ENCODE results near the gene ANGPTL7.
"Not testable (repeated sequence)": the region's sequence is repeated elsewhere in the genome, so short reads cannot be mapped to it uniquely, and the experiment has no call there.

Gene ANGPTL7

DNA sequence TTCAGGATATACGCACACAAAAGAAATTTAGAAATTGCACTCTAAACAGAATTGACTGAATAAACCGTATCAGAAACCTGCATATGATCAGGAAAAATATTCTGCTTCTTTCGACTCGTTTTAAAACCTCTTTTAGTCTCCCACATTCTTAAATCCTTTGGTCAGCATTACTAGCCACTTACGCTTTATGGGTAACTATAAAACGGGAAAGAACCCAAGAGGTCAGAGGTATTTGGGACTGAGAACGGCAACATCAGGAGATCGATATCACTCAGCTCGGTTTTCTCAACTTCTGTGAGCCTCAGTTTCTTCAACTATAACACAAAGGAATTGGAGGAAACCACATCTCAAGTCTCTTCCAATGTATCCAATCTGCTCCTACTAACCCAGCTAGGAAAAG is 36.4 kb upstream of the ANGPTL7 start:
- Histone ChIP-seq H3K4me3 (ENCODE audit: low read length) (no peak overlapping the region), H3K27me3 (replicated peaks; ENCODE audit: control insufficient read depth, insufficient read depth, low read length) (no peaks in the 10 kb centered on the region), H3K9ac (ENCODE audit: low read length) (no peak overlapping the region), H3K9me3 (ENCODE audit: control insufficient read depth, low read length) (no peaks in the 10 kb centered on the region), H3K36me3 (ENCODE audit: control insufficient read depth, insufficient read depth, low read length, severe bottlenecking) (peaks cover 62% of the 10 kb centered on the region), H3K4me1 (ENCODE audit: control insufficient read depth, insufficient read depth, low read length) (peaks cover 37% of the 10 kb centered on the region)
- DNase-seq (ENCODE audit: low read depth) = no peak

GRCh38 chr1:11153184-11153583 is 36.0 kb upstream of the ANGPTL7 start:
- no peaks in the 10 kb centered on the region for H3K9me3 ChIP-seq (ENCODE audit: control insufficient read depth, low read length)
- DNase-seq (ENCODE audit: low read depth) = no peak
- H3K4me3 ChIP-seq (ENCODE audit: low read length) = no peak overlapping the region
- H3K9ac ChIP-seq (ENCODE audit: low read length) = no peak overlapping the region
- peaks cover 58% of the 10 kb centered on the region for H3K36me3 ChIP-seq (ENCODE audit: control insufficient read depth, insufficient read depth, low read length, severe bottlenecking)
- no peaks in the 10 kb centered on the region for H3K27me3 ChIP-seq (replicated peaks; ENCODE audit: control insufficient read depth, insufficient read depth, low read length)
- H3K4me1 ChIP-seq (ENCODE audit: control insufficient read depth, insufficient read depth, low read length) = peaks cover 41% of the 10 kb centered on the region

- DNase-seq (ENCODE audit: low read depth) = no peak
- peaks cover 39% of the 10 kb centered on the region for H3K36me3 ChIP-seq (ENCODE audit: control insufficient read depth, insufficient read depth, low read length, severe bottlenecking)
- H3K9ac ChIP-seq (ENCODE audit: low read length) = no peak overlapping the region
- H3K4me1 ChIP-seq (ENCODE audit: control insufficient read depth, insufficient read depth, low read length) = peaks cover 39% of the 10 kb centered on the region
- no peaks in the 10 kb centered on the region for H3K9me3 ChIP-seq (ENCODE audit: control insufficient read depth, low read length)
- no peaks in the 10 kb centered on the region for H3K27me3 ChIP-seq (replicated peaks; ENCODE audit: control insufficient read depth, insufficient read depth, low read length)
- no peak overlapping the region for H3K4me3 ChIP-seq (ENCODE audit: low read length)
Observed at GRCh38 chr1:11156441-11156840, 32.7 kb upstream of the ANGPTL7 start.

DNA sequence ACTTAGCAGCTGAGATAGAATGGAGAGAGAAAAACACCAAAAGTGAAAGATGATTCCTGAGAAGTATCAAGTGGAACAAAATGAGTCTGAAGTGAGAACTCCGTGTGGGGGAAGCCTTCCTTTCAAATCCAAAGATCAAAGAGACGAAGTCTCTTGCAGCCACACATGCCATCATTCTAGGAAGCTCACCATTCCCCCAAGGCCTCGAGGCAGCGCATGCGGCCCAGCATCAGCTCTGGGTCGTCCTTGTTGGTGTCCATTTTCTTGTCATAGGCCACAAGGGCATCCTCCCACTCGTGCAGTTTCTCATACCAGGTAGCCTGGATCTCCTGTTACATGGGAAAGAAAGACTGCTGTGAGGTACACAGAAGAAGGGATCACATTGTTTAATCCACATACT is 32.2 kb upstream of the ANGPTL7 start:
- Histone ChIP-seq H3K4me3 (ENCODE audit: low read length) (no peak overlapping the region), H3K27me3 (replicated peaks; ENCODE audit: control insufficient read depth, insufficient read depth, low read length) (no peaks in the 10 kb centered on the region), H3K4me1 (ENCODE audit: control insufficient read depth, insufficient read depth, low read length) (peaks cover 35% of the 10 kb centered on the region), H3K36me3 (ENCODE audit: control insufficient read depth, insufficient read depth, low read length, severe bottlenecking) (peaks cover 34% of the 10 kb centered on the region), H3K9ac (ENCODE audit: low read length) (peak overlapping the region; percentile 88), H3K9me3 (ENCODE audit: control insufficient read depth, low read length) (no peaks in the 10 kb centered on the region)
- DNase-seq (ENCODE audit: low read depth) = no peak

DNA sequence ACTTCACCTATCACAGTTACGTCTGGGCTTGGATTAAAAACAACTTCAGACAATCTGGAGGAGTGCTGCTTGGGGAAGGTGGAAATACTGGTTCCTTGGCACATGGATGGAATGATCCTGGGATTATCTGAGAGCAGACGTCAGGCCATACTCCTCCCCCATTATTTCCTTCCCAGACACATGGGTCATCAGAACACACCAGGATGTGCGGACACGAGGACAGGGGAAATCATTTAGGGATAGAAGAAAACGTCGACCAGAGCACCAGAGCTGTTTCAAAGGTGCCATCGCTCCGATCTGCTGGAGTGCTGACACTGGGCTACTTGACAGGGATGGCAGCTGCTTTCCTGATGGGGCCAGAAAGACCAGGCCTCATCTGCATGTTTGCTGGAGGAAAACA is 31.8 kb upstream of the ANGPTL7 start:
- H3K27me3 ChIP-seq (replicated peaks; ENCODE audit: control insufficient read depth, insufficient read depth, low read length) = no peaks in the 10 kb centered on the region
- no peak for DNase-seq (ENCODE audit: low read depth)
- peaks cover 31% of the 10 kb centered on the region for H3K4me1 ChIP-seq (ENCODE audit: control insufficient read depth, insufficient read depth, low read length)
- H3K36me3 ChIP-seq (ENCODE audit: control insufficient read depth, insufficient read depth, low read length, severe bottlenecking) = peaks cover 34% of the 10 kb centered on the region
- H3K9ac ChIP-seq (ENCODE audit: low read length) = peak overlapping the region; percentile 88
- no peak overlapping the region for H3K4me3 ChIP-seq (ENCODE audit: low read length)
- H3K9me3 ChIP-seq (ENCODE audit: control insufficient read depth, low read length) = no peaks in the 10 kb centered on the region

DNA sequence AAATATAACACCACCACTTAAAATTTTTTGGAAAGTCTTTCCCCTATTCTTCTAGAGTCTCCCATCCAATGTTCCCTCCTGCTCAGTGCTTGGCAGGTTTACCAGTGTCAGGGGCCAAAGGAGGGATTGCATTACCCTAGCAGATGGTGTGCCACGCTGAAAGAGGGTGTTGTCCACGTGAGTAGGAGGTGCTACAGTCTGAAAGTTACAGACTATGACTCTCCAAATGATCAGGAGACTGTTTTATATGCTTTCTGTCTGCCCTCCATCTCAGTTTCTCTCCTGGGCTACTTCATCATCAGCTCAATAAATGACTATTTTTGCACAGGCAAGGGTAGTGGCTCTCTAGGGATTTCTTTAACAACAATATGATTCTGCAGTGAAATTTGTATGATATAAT is 31.3 kb upstream of the ANGPTL7 start:
- Histone ChIP-seq H3K9ac (ENCODE audit: low read length) (peak overlapping the region; percentile 88), H3K4me1 (ENCODE audit: control insufficient read depth, insufficient read depth, low read length) (peaks cover 30% of the 10 kb centered on the region), H3K4me3 (ENCODE audit: low read length) (peak overlapping the region; percentile 53), H3K9me3 (ENCODE audit: control insufficient read depth, low read length) (no peaks in the 10 kb centered on the region), H3K36me3 (ENCODE audit: control insufficient read depth, insufficient read depth, low read length, severe bottlenecking) (peaks cover 31% of the 10 kb centered on the region), H3K27me3 (replicated peaks; ENCODE audit: control insufficient read depth, insufficient read depth, low read length) (no peaks in the 10 kb centered on the region)
- peak; percentile 66 for DNase-seq (ENCODE audit: low read depth)

- H3K36me3 ChIP-seq (ENCODE audit: control insufficient read depth, insufficient read depth, low read length, severe bottlenecking) = peaks cover 27% of the 10 kb centered on the region
Observed at GRCh38 chr1:11158291-11158690, 30.9 kb upstream of the ANGPTL7 start.

DNA sequence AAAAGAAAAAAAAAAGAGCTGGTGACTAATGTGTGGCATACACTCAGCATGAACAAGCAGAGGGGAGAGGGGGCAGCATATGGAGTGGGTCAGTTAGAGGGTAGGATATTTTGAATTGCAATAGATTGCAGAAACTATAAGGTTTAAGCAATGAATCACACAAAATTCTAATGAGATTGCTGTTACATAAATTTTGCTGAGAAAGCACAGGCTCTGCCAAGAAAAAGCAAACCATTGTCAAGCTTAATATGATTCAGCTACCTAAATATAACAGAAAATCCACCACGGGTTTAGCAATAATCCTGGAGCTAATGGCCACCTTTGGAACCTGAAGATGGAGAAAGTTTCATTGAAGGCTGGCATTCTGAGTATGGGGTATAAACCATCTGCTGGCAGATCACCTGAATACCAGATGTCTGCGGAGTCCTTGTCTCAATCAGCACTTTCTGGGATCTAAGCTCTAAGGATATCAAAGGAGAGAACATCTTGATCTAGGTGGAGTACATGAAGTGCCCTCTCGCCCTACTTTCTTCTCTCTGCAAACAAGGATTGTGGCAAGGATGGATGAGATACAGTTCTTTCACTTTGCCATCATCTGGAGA is 30.3 kb upstream of the ANGPTL7 start:
- peak; percentile 95 for DNase-seq (ENCODE audit: low read depth)
- peak overlapping the region; percentile 88 for H3K9ac ChIP-seq (ENCODE audit: low read length)
- no peaks in the 10 kb centered on the region for H3K27me3 ChIP-seq (replicated peaks; ENCODE audit: control insufficient read depth, insufficient read depth, low read length)
- peak overlapping the region; percentile 53 for H3K4me3 ChIP-seq (ENCODE audit: low read length)
- H3K4me1 ChIP-seq (ENCODE audit: control insufficient read depth, insufficient read depth, low read length) = peaks cover 30% of the 10 kb centered on the region
- H3K36me3 ChIP-seq (ENCODE audit: control insufficient read depth, insufficient read depth, low read length, severe bottlenecking) = peaks cover 27% of the 10 kb centered on the region
- H3K9me3 ChIP-seq (ENCODE audit: control insufficient read depth, low read length) = no peaks in the 10 kb centered on the region

More at GRCh38 chr1:11158291-11158690, 30.9 kb upstream of the ANGPTL7 start:
- Histone ChIP-seq H3K9ac (ENCODE audit: low read length) (peak overlapping the region; percentile 88), H3K4me3 (ENCODE audit: low read length) (peak overlapping the region; percentile 53), H3K4me1 (ENCODE audit: control insufficient read depth, insufficient read depth, low read length) (peaks cover 30% of the 10 kb centered on the region), H3K9me3 (ENCODE audit: control insufficient read depth, low read length) (no peaks in the 10 kb centered on the region), H3K27me3 (replicated peaks; ENCODE audit: control insufficient read depth, insufficient read depth, low read length) (no peaks in the 10 kb centered on the region)
- no peak for DNase-seq (ENCODE audit: low read depth)

DNA sequence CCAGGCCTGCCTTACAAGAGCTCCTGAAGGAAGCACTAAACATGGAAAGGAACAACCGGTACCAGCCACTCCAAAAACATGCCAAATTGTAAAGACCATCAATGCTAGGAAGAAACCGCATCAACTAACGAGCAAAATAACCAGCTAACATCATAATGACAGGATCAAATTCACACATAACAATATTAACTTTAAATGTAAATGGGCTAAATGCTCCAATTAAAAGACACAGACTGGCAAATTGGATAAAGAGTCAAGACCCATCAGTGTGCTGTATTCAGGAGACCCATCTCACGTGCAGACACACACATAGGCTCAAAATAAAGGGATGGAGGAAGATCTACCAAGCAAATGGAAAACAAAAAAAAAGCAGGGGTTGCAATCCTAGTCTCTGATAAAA is 26.4 kb upstream of the ANGPTL7 start:
- not testable (repeated sequence) for H3K4me3 ChIP-seq (ENCODE audit: low read length); H3K9ac ChIP-seq (ENCODE audit: low read length); DNase-seq (ENCODE audit: low read depth); H3K9me3 ChIP-seq (ENCODE audit: control insufficient read depth, low read length); H3K27me3 ChIP-seq (replicated peaks; ENCODE audit: control insufficient read depth, insufficient read depth, low read length)
- peaks cover 17% of the 10 kb centered on the region for H3K4me1 ChIP-seq (ENCODE audit: control insufficient read depth, insufficient read depth, low read length)
- H3K36me3 ChIP-seq (ENCODE audit: control insufficient read depth, insufficient read depth, low read length, severe bottlenecking) = peaks cover 11% of the 10 kb centered on the region

DNA sequence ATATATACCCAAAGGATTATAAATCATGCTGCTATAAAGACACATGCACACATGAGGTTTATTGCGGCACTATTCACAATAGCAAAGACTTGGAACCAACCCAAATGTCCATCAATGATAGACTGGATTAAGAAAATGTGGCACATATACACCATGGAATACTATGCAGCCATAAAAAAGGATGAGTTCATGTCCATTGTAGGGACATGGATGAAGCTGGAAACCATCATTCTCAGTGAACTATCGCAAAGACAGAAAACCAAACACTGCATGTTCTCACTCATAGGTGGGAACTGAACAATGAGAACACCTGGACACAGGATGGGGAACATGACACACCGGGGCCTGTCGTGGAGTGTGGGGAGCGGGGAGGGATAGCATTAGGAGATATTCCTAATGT is 22.4 kb upstream of the ANGPTL7 start:
- H3K4me1 ChIP-seq (ENCODE audit: control insufficient read depth, insufficient read depth, low read length); H3K36me3 ChIP-seq (ENCODE audit: control insufficient read depth, insufficient read depth, low read length, severe bottlenecking); DNase-seq (ENCODE audit: low read depth); H3K27me3 ChIP-seq (replicated peaks; ENCODE audit: control insufficient read depth, insufficient read depth, low read length); H3K9ac ChIP-seq (ENCODE audit: low read length); H3K4me3 ChIP-seq (ENCODE audit: low read length); H3K9me3 ChIP-seq (ENCODE audit: control insufficient read depth, low read length): not testable (repeated sequence)

- H3K36me3 ChIP-seq (ENCODE audit: control insufficient read depth, insufficient read depth, low read length, severe bottlenecking) = peaks cover 7% of the 10 kb centered on the region
- DNase-seq (ENCODE audit: low read depth) = no peak
- no peaks in the 10 kb centered on the region for H3K4me1 ChIP-seq (ENCODE audit: control insufficient read depth, insufficient read depth, low read length)
- no peaks in the 10 kb centered on the region for H3K27me3 ChIP-seq (replicated peaks; ENCODE audit: control insufficient read depth, insufficient read depth, low read length)
- H3K9me3 ChIP-seq (ENCODE audit: control insufficient read depth, low read length) = no peaks in the 10 kb centered on the region
- no peak overlapping the region for H3K4me3 ChIP-seq (ENCODE audit: low read length)
- H3K9ac ChIP-seq (ENCODE audit: low read length) = no peak overlapping the region
Observed at GRCh38 chr1:11168731-11169130, 20.4 kb upstream of the ANGPTL7 start.

DNA sequence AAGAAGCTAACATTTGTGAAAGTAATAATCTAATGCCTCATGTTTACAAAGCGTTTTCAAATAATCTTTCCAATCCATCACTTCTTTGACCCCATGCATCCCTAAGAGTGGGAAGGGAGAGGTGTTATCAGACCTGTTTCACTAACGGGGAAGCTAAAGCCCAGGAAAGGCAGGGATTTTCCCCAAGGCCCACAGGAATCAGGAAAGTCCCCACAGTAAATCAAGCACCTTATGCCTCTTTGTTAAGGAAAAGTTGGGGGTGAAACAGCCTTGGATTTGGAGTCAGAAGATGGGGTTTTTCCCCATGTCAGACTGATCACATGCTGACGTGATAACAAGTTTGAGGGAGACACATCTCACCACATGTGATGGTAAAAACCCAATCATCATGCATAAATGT is 20.0 kb upstream of the ANGPTL7 start:
- DNase-seq (ENCODE audit: low read depth) = no peak
- no peak overlapping the region for H3K4me3 ChIP-seq (ENCODE audit: low read length)
- no peaks in the 10 kb centered on the region for H3K4me1 ChIP-seq (ENCODE audit: control insufficient read depth, insufficient read depth, low read length)
- H3K9ac ChIP-seq (ENCODE audit: low read length) = no peak overlapping the region
- no peaks in the 10 kb centered on the region for H3K27me3 ChIP-seq (replicated peaks; ENCODE audit: control insufficient read depth, insufficient read depth, low read length)
- peaks cover 7% of the 10 kb centered on the region for H3K36me3 ChIP-seq (ENCODE audit: control insufficient read depth, insufficient read depth, low read length, severe bottlenecking)
- no peaks in the 10 kb centered on the region for H3K9me3 ChIP-seq (ENCODE audit: control insufficient read depth, low read length)
